ENCODE results near the gene COL4A2.

COL4A2 gene

GRCh38 chr13:110411688-110412059 lies 104.6 kb downstream of the COL4A2 start:
- H3K79me1 ChIP-seq (ENCODE audit: low read depth, low read length): peaks cover 10% of the 10 kb centered on the region
- no peak overlapping the region for H3K4ac ChIP-seq (ENCODE audit: low read length)
- H3K4me1 ChIP-seq (ENCODE audit: control insufficient read depth in 2 of 2, insufficient read depth in 1 of 2, low read depth in 1 of 2, low read length in 2 of 2): peaks cover 3% of the 10 kb centered on the region in 2 donors
- no peak overlapping the region for H4K8ac ChIP-seq (ENCODE audit: low read depth, low read length)
- H3K9ac ChIP-seq (ENCODE audit: low read depth, low read length, poor library complexity): no peak overlapping the region
- DNase-seq (ENCODE audit: low spot score): no peak
- no peak overlapping the region for H2BK12ac ChIP-seq (ENCODE audit: low read length)
- H3K27me3 ChIP-seq (ENCODE audit: control insufficient read depth in 3 of 3, insufficient read depth in 3 of 3, low read depth in 1 of 3, low read length in 3 of 3): no peaks in the 10 kb centered on the region
- no peaks in the 10 kb centered on the region for H3K9me3 ChIP-seq (replicated peaks in 1 of 2; ENCODE audit: control insufficient read depth in 2 of 2, insufficient read depth in 1 of 2, low read depth in 1 of 2, low read length in 2 of 2)
- H3K4me3 ChIP-seq (ENCODE audit: low read length in 2 of 2): no peak overlapping the region
- peaks cover 14 to 42% of the 10 kb centered on the region in 2 donors for H3K36me3 ChIP-seq (replicated peaks in 1 of 2; ENCODE audit: control insufficient read depth in 2 of 2, insufficient read depth in 2 of 2, low read length in 2 of 2)
- no CpG with 5 or more reads among the region's 3 CpGs for WGBS, 2 donors (ENCODE audit: extremely low coverage in 2 of 2, insufficient read length in 2 of 2, insufficient replicate concordance in 1 of 2)
- no peak overlapping the region for H4K91ac ChIP-seq (ENCODE audit: low read depth, low read length, poor library complexity)
- H3K14ac ChIP-seq (ENCODE audit: low read length): no peak overlapping the region
- no peak overlapping the region for H3K23ac ChIP-seq (ENCODE audit: low read depth, low read length, poor library complexity)
- no peak overlapping the region for H3K18ac ChIP-seq (ENCODE audit: low read length)
- no peak overlapping the region for H2BK5ac ChIP-seq (ENCODE audit: low read length)
- no peak overlapping the region for H2BK15ac ChIP-seq (ENCODE audit: low read length)
- H3K27ac ChIP-seq (replicated peaks; ENCODE audit: low read length): no peak overlapping the region
- H3K4me2 ChIP-seq (ENCODE audit: insufficient read depth, low read length, poor library complexity, severe bottlenecking): no peak overlapping the region
- H2BK120ac ChIP-seq (ENCODE audit: low read depth, low read length): no peak overlapping the region
- no peak overlapping the region for H2AK5ac ChIP-seq (ENCODE audit: low read depth, low read length)
- H2AFZ ChIP-seq (ENCODE audit: low read length): no peak overlapping the region

- H3K36me3 ChIP-seq (replicated peaks in 1 of 2; ENCODE audit: control insufficient read depth in 2 of 2, insufficient read depth in 2 of 2, low read length in 2 of 2): peaks cover 11 to 43% of the 10 kb centered on the region in 2 donors
- H3K9me3 ChIP-seq (replicated peaks in 1 of 2; ENCODE audit: control insufficient read depth in 2 of 2, insufficient read depth in 1 of 2, low read depth in 1 of 2, low read length in 2 of 2): no peaks in the 10 kb centered on the region
Observed at GRCh38 chr13:110412132-110412914, 105.2 kb downstream of the COL4A2 start.

GRCh38 chr13:110413016-110413675 lies 106.1 kb downstream of the COL4A2 start:
- Histone ChIP-seq H3K23ac (ENCODE audit: low read depth, low read length, poor library complexity) (no peak overlapping the region), H3K79me1 (ENCODE audit: low read depth, low read length) (peaks cover 9% of the 10 kb centered on the region), H3K36me3 (replicated peaks in 1 of 2; ENCODE audit: control insufficient read depth in 2 of 2, insufficient read depth in 2 of 2, low read length in 2 of 2) (peaks cover 8 to 44% of the 10 kb centered on the region in 2 donors), H3K4me3 (ENCODE audit: low read length in 2 of 2) (no peak overlapping the region), H3K4ac (ENCODE audit: low read length) (no peak overlapping the region), H2BK15ac (ENCODE audit: low read length) (no peak overlapping the region), H2AK5ac (ENCODE audit: low read depth, low read length) (no peak overlapping the region), H2BK120ac (ENCODE audit: low read depth, low read length) (no peak overlapping the region), H4K8ac (ENCODE audit: low read depth, low read length) (no peak overlapping the region), H2AFZ (ENCODE audit: low read length) (no peak overlapping the region), H3K18ac (ENCODE audit: low read length) (no peak overlapping the region), H3K27ac (replicated peaks; ENCODE audit: low read length) (no peak overlapping the region), H3K27me3 (ENCODE audit: control insufficient read depth in 3 of 3, insufficient read depth in 3 of 3, low read depth in 1 of 3, low read length in 3 of 3) (no peaks in the 10 kb centered on the region), H3K14ac (ENCODE audit: low read length) (no peak overlapping the region), H2BK5ac (ENCODE audit: low read length) (no peak overlapping the region), H3K4me2 (ENCODE audit: insufficient read depth, low read length, poor library complexity, severe bottlenecking) (no peak overlapping the region), H4K91ac (ENCODE audit: low read depth, low read length, poor library complexity) (peak overlapping the region; percentile 24), H3K4me1 (ENCODE audit: control insufficient read depth in 2 of 2, insufficient read depth in 1 of 2, low read depth in 1 of 2, low read length in 2 of 2) (peaks cover 3% of the 10 kb centered on the region in 2 donors), H3K9ac (ENCODE audit: low read depth, low read length, poor library complexity) (no peak overlapping the region), H2BK12ac (ENCODE audit: low read length) (no peak overlapping the region), H3K9me3 (replicated peaks in 1 of 2; ENCODE audit: control insufficient read depth in 2 of 2, insufficient read depth in 1 of 2, low read depth in 1 of 2, low read length in 2 of 2) (no peaks in the 10 kb centered on the region)
- DNase-seq (ENCODE audit: low spot score): no peak
- WGBS, 2 donors (ENCODE audit: extremely low coverage in 2 of 2, insufficient read length in 2 of 2, insufficient replicate concordance in 1 of 2): 100% methylated on average over 2 of the region's 17 CpGs; no CpG with 5 or more reads in 1 of the 2 donors

More at GRCh38 chr13:110412132-110412914, 105.2 kb downstream of the COL4A2 start:
- H3K27me3 ChIP-seq (ENCODE audit: control insufficient read depth in 3 of 3, insufficient read depth in 3 of 3, low read depth in 1 of 3, low read length in 3 of 3): no peaks in the 10 kb centered on the region
- H2BK12ac ChIP-seq (ENCODE audit: low read length): no peak overlapping the region
- no peak overlapping the region for H3K14ac ChIP-seq (ENCODE audit: low read length)
- H2BK15ac ChIP-seq (ENCODE audit: low read length): no peak overlapping the region
- H3K23ac ChIP-seq (ENCODE audit: low read depth, low read length, poor library complexity): no peak overlapping the region
- H4K8ac ChIP-seq (ENCODE audit: low read depth, low read length): no peak overlapping the region
- H2BK5ac ChIP-seq (ENCODE audit: low read length): no peak overlapping the region
- H3K4me1 ChIP-seq (ENCODE audit: control insufficient read depth in 2 of 2, insufficient read depth in 1 of 2, low read depth in 1 of 2, low read length in 2 of 2): peaks cover 3% of the 10 kb centered on the region in 2 donors
- no peak overlapping the region for H2AFZ ChIP-seq (ENCODE audit: low read length)
- no peak overlapping the region for H3K27ac ChIP-seq (replicated peaks; ENCODE audit: low read length)
- WGBS, 2 donors (ENCODE audit: extremely low coverage in 2 of 2, insufficient read length in 2 of 2, insufficient replicate concordance in 1 of 2): no CpG with 5 or more reads among the region's 16 CpGs
- peaks cover 10% of the 10 kb centered on the region for H3K79me1 ChIP-seq (ENCODE audit: low read depth, low read length)
- H3K4ac ChIP-seq (ENCODE audit: low read length): no peak overlapping the region
- H4K91ac ChIP-seq (ENCODE audit: low read depth, low read length, poor library complexity): no peak overlapping the region
- H3K9ac ChIP-seq (ENCODE audit: low read depth, low read length, poor library complexity): no peak overlapping the region
- H2AK5ac ChIP-seq (ENCODE audit: low read depth, low read length): no peak overlapping the region
- H3K4me2 ChIP-seq (ENCODE audit: insufficient read depth, low read length, poor library complexity, severe bottlenecking): no peak overlapping the region
- peak; percentile 56 for DNase-seq (ENCODE audit: low spot score)
- no peak overlapping the region for H3K4me3 ChIP-seq (ENCODE audit: low read length in 2 of 2)
- no peak overlapping the region for H3K18ac ChIP-seq (ENCODE audit: low read length)
- no peak overlapping the region for H2BK120ac ChIP-seq (ENCODE audit: low read depth, low read length)

- Histone ChIP-seq H3K9me3 (replicated peaks in 1 of 2; ENCODE audit: control insufficient read depth in 2 of 2, insufficient read depth in 1 of 2, low read depth in 1 of 2, low read length in 2 of 2) (no peaks in the 10 kb centered on the region), H3K9ac (ENCODE audit: low read depth, low read length, poor library complexity) (no peak overlapping the region), H2BK120ac (ENCODE audit: low read depth, low read length) (no peak overlapping the region), H2AFZ (ENCODE audit: low read length) (no peak overlapping the region), H3K4me2 (ENCODE audit: insufficient read depth, low read length, poor library complexity, severe bottlenecking) (no peak overlapping the region), H4K91ac (ENCODE audit: low read depth, low read length, poor library complexity) (no peak overlapping the region), H3K18ac (ENCODE audit: low read length) (no peak overlapping the region), H3K4ac (ENCODE audit: low read length) (no peak overlapping the region), H2BK5ac (ENCODE audit: low read length) (no peak overlapping the region), H3K27me3 (ENCODE audit: control insufficient read depth in 3 of 3, insufficient read depth in 3 of 3, low read depth in 1 of 3, low read length in 3 of 3) (no peaks in the 10 kb centered on the region), H4K8ac (ENCODE audit: low read depth, low read length) (no peak overlapping the region), H3K27ac (replicated peaks; ENCODE audit: low read length) (no peak overlapping the region), H3K23ac (ENCODE audit: low read depth, low read length, poor library complexity) (peak overlapping the region; percentile 32), H2BK12ac (ENCODE audit: low read length) (no peak overlapping the region), H2AK5ac (ENCODE audit: low read depth, low read length) (no peak overlapping the region), H3K4me3 (ENCODE audit: low read length in 2 of 2) (no peak overlapping the region), H3K14ac (ENCODE audit: low read length) (no peak overlapping the region), H2BK15ac (ENCODE audit: low read length) (no peak overlapping the region), H3K36me3 (replicated peaks in 1 of 2; ENCODE audit: control insufficient read depth in 2 of 2, insufficient read depth in 2 of 2, low read length in 2 of 2) (peaks cover 5 to 39% of the 10 kb centered on the region in 2 donors), H3K79me1 (ENCODE audit: low read depth, low read length) (peaks cover 7% of the 10 kb centered on the region), H3K4me1 (ENCODE audit: control insufficient read depth in 2 of 2, insufficient read depth in 1 of 2, low read depth in 1 of 2, low read length in 2 of 2) (peaks cover 3% of the 10 kb centered on the region in 2 donors)
- DNase-seq (ENCODE audit: low spot score): no peak
- no CpG with 5 or more reads among the region's 6 CpGs for WGBS, 2 donors (ENCODE audit: extremely low coverage in 2 of 2, insufficient read length in 2 of 2, insufficient replicate concordance in 1 of 2)
Observed at GRCh38 chr13:110413676-110414040, 106.6 kb downstream of the COL4A2 start.
